GM13977 (cell line): ENCODE results near the gene IKZF4.
"Not testable (repeated sequence)": the region's sequence is repeated elsewhere in the genome, so short reads cannot be mapped to it uniquely, and the experiment has no call there.

ENCODE experiments used
- DNase-seq: peaks from one replicate; pipeline ENCODE4 v3.0.0; 2012; ENCODE audit warnings: low spot score
- in situ Hi-C: fragments of 300-500 bp; cut with MboI; formaldehyde crosslinking; loops from one replicate; pipeline ENCODE4 v1.12.0; 2022; ENCODE audit warnings: low sequenced_read_pairs, low pct_unique_long_range_greater_than_20kb, mixed read lengths, inconsistent platforms; ENCODE audit not compliant: unreplicated experiment
- TF ChIP-seq, protein P1 (sequence below): IDR thresholded peaks from 2 replicates; pipeline ENCODE4 v1.5.1; 2012; ENCODE audit warnings: mild to moderate bottlenecking, control low read depth; ENCODE audit not compliant: insufficient read depth; ENCODE audit errors: extremely low read depth, missing control alignments

IKZF4 gene

DNA sequence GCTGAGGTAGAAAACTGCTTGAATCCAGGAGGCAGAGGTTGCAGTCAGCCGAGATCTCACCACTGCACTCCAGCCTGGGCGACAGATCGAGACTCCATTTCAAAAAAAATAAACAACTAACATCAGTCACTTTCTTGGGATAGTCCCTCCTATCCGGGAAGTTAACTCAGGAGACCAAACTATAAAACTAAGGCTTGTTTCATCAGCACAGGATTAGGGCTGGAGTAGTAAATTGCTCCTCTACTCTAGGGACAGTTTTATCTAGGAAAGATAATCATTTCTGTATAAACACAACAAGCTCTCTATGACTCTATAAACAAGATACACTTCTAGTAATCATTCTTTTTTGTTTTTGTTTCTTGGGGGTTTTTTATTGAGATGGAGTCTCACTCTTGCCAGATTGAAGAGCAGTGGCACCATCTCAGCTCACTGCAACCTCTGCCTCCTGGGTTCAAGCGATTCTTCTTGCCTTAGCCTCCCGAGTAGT is 32.6 kb downstream of the IKZF4 start:
- no peak for DNase-seq
- TF ChIP-seq, protein P1, sequence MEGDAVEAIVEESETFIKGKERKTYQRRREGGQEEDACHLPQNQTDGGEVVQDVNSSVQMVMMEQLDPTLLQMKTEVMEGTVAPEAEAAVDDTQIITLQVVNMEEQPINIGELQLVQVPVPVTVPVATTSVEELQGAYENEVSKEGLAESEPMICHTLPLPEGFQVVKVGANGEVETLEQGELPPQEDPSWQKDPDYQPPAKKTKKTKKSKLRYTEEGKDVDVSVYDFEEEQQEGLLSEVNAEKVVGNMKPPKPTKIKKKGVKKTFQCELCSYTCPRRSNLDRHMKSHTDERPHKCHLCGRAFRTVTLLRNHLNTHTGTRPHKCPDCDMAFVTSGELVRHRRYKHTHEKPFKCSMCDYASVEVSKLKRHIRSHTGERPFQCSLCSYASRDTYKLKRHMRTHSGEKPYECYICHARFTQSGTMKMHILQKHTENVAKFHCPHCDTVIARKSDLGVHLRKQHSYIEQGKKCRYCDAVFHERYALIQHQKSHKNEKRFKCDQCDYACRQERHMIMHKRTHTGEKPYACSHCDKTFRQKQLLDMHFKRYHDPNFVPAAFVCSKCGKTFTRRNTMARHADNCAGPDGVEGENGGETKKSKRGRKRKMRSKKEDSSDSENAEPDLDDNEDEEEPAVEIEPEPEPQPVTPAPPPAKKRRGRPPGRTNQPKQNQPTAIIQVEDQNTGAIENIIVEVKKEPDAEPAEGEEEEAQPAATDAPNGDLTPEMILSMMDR, result no peak
- in situ Hi-C loops, result no loop called here

DNA sequence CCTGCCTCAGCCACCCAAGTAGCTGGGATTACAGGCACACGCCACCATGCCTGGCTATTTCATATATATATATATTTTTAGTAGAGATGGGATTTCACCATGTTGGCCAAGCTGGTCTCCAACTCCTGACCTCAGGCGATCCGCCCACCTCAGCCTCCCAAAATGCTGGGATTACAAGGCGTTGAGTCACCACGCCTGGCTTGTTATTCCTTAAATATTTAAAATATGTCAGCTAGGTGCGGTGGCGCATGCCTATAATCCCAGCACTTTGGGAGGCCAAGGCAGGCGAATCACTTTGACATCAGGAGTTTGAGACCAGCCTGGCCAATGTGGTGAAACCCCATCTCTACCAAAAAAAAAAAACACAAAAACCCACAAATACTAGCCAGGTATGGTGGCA is 39.1 kb downstream of the IKZF4 start:
- in situ Hi-C loops, DNase-seq: not testable (repeated sequence)

DNA sequence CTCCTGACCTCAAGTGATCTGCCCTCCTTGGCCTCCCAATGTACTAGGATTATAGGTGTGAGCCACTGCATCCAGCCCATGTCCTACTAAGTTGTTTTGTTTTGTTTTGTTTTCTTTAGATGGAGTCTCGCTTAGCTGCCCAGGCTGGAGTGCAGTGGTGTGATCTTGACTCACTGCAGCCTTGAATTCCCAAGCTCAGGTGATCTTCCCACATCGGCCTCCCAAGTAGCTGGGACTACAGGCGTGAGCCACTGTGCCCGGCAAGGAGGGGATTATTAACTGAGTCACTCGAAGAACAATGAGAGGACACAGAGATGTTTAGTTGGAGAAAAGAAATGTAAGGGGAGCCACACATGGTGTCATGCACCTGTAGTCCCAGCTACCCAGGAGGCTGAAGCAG is 41.1 kb downstream of the IKZF4 start:
- DNase-seq, result no peak
- TF ChIP-seq, protein P1, result no peak
- in situ Hi-C loops, result no loop called here

DNA sequence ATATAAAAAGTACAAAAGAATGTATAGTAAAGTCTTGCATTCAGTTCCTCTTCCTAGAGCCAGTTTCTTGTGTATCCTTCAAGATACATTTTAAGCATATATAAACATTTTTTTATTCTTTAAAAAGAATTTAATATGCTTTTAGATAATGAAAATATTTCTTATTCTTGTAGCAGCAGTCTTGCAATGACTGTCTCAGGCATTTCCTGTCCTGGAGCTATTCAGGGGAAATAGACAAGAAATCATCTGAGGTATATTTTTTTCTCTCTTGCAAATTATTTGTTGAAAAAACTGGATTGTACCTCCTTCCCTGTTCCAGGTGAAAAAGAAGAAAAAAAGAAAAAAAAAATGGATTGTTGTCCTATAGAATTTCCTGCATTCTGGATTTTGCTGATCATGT is 42.2 kb downstream of the IKZF4 start:
- no peak for DNase-seq
- TF ChIP-seq, protein P1, result no peak
- in situ Hi-C loops, result no loop called here

DNA sequence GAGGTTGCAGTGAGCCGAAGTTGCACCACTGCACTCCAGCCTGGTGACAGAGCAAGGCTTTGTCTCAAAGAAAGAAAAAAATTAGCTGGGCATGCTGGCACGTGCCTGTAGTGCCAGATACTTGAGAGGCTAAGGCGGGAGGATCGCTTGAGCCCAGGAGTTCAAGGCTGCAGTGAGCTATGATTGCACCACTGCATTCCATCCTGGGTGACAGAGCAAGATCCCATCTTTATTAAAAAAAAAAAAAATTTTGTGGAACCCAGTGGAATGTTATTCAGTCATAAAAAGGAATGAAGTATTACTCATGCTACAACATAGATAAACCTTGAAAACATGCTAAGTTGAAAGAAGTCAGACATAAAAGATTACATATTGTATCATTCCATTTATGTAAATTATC is 50.8 kb downstream of the IKZF4 start:
- DNase-seq, result no peak
- TF ChIP-seq, protein P1, result no peak
- in situ Hi-C loops, result no loop called here

DNA sequence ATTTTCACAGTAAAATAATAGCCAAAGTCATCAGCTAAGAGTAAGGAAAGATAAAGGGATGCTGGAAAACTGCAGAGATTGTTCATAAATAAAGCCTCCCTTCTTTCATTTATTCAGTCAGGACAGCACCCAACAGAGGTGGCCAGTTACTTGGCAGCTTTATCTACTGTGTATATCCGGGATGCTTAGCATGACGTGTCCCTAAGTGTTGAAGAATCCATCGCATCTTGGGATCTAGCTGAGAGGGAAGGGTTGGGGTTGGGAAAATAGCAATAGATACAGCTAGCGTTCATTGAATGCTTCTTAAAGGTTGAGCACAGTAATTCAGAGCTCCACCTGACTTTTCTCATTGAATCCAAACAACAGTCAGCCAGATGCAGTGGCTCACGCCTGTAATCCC is 53.6 kb downstream of the IKZF4 start:
- TF ChIP-seq, protein P1, result no peak
- in situ Hi-C loops, result no loop called here
- no peak for DNase-seq

DNA sequence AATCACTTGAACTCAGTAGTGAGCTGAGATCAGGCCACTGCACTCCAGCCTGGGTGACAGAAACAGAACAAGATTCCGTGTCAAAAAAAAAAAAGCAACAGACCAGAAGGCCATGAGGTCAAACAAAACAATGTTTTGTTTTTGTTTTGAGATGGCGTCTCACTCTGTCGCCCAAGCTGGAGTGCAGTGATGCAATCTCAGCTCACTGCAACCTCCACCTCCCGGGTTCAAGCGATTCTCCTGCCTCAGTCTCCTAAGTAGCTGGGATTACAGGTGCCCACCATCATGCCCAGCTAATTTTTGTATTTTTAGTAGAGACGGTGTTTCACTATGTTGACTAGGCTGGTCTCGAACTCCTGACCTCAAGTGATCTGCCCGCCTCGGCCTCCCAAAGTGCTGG is 57.1 kb downstream of the IKZF4 start:
- in situ Hi-C loops, DNase-seq: not testable (repeated sequence)

DNA sequence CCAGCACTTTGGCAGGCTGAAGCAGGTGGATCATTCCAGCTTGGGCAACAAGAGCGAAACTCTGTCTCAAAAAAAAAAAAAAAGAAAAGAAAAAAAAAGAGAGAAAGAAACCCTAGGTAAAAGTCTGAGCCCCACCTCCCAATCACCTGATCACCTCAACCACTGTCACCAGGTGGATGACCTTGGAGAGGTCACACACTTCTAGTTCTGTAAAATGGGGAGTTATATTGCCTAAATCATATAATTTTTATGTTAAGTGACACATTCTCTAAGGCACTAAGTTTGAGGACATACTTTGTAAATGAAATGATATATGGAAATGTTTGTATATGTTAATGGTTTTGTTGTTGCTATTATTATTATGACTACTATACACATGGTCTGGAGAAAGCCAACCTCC is 57.6 kb downstream of the IKZF4 start:
- no peak for DNase-seq
- TF ChIP-seq, protein P1, result no peak
- in situ Hi-C loops, result no loop called here
